Fibroblast of villous mesenchyme (primary cell): Measurements from ENCODE around the gene CYFIP2. TPM values are rescaled to one million over a fixed set of nuclear protein-coding genes. Genes with fewer than 3 reads are reported as not detected.
A peak's percentile ranks its signal among the peaks of the same experiment; 100 is the strongest.

Source experiments
- DNase-seq: peaks from one replicate; pipeline ENCODE4 v3.0.0-alpha.2; 2010; ENCODE audit warnings: low read depth
- H3K4me3 ChIP-seq: 2 replicates; pipeline ENCODE4 v1.5.1; 2011; ENCODE audit warnings: low read depth, mild to moderate bottlenecking, low read length
- CTCF ChIP-seq: IDR thresholded peaks from 2 replicates; pipeline ENCODE4 v1.5.1; 2012; ENCODE audit warnings: low read depth, mild to moderate bottlenecking, low read length; ENCODE audit not compliant: insufficient read depth
- total RNA-seq: library from RNA; depleted of rRNA; stranded (reverse); fragments of >200 nt; gene quantifications from 2 replicates; pipeline ENCODE4 v1.2.3, GENCODE V29; 2012

The CYFIP2 gene
- total RNA-seq, 1 donor, result 13.4 TPM

- no peak for DNase-seq
- no peak for TF ChIP-seq CTCF
Measured at GRCh38 chr5:157279605-157280239, 13.8 kb downstream of the CYFIP2 start.

GRCh38 chr5:157280927-157281326, 15.0 kb downstream of the CYFIP2 start:
- no peak overlapping the region for H3K4me3 ChIP-seq
- no peak for TF ChIP-seq CTCF
- peak; percentile 50 for DNase-seq

More at GRCh38 chr5:157279605-157280239, 13.8 kb downstream of the CYFIP2 start:
- H3K4me3 ChIP-seq, result no peak overlapping the region

GRCh38 chr5:157282150-157282549, 16.2 kb downstream of the CYFIP2 start:
- no peak overlapping the region for H3K4me3 ChIP-seq
- no peak for DNase-seq
- TF ChIP-seq CTCF, result no peak

GRCh38 chr5:157283434-157283833, 17.5 kb downstream of the CYFIP2 start:
- no peak overlapping the region for H3K4me3 ChIP-seq
- TF ChIP-seq CTCF, result no peak
- DNase-seq, result no peak

GRCh38 chr5:157284458-157285212, 18.7 kb downstream of the CYFIP2 start:
- no peak overlapping the region for H3K4me3 ChIP-seq
- DNase-seq, result no peak
- TF ChIP-seq CTCF, result no peak

- no peak for TF ChIP-seq CTCF
- no peak overlapping the region for H3K4me3 ChIP-seq
- no peak for DNase-seq
Measured at GRCh38 chr5:157285310-157286035, 19.6 kb downstream of the CYFIP2 start.
